NCI-H524 (cell line): Measurements from ENCODE around the gene PSME3.

Experiments used
- DNase-seq, 2 experiments: peaks; one replicate each; lab custom pipeline; 2025; lab: John Stamatoyannopoulos, UW

The PSME3 gene, protein sequence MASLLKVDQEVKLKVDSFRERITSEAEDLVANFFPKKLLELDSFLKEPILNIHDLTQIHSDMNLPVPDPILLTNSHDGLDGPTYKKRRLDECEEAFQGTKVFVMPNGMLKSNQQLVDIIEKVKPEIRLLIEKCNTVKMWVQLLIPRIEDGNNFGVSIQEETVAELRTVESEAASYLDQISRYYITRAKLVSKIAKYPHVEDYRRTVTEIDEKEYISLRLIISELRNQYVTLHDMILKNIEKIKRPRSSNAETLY

DNA sequence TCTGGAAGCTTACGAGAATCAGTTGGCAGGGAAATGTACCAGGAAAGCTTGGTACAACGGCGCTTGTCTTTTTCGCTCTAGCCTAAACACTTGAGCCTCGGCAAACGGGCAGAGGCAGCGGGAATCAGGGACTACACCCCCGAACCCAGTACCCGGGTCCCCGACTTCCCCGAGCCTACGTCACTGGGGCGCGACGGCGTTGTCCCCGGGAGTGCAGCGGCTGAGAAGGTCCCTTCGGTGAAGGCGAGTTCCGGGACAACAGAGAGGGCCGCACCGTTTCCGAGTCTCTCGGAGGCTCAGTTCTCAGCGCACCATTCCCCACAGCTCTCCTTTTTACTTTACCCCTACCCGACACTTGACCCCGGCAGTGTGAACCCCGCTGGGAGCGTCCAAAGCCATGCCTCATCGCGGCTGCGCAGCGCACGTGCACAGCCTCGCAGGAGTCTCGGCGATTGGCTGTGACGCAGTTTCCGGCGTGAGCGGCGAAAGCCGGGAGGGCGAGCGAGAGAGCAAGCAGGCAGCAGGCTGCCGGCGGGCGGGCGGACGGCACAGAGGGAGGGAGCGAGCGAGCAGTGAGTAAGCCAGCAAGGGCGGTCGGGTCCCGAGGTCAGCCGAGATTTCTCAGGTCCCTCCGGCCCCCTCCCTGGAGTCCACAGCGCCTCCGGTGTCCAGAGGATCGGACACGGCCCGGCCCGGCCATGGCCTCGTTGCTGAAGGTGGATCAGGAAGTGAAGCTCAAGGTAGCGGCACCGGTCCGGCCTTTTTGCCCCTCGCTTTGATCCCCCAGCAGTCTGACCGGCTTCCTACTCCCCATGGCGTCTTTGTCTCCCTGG is at the start of gene PSME3:
TSS of gene PSME3 (plus strand) at position 464 of the 833 bp plus-strand sequence. CDS start at position 699, 235 bp downstream.
- peak; percentile 78 to 85 for DNase-seq

GRCh38 chr17:42783791-42784138 is 49.4 kb upstream of the PSME3 start:
- DNase-seq = no peak

- no peak for DNase-seq
Measured at GRCh38 chr17:42784409-42784808, 48.8 kb upstream of the PSME3 start.

GRCh38 chr17:42784811-42785592 is 48.2 kb upstream of the PSME3 start:
- DNase-seq = no peak

GRCh38 chr17:42787266-42787665 is 45.9 kb upstream of the PSME3 start:
- no peak for DNase-seq

DNA sequence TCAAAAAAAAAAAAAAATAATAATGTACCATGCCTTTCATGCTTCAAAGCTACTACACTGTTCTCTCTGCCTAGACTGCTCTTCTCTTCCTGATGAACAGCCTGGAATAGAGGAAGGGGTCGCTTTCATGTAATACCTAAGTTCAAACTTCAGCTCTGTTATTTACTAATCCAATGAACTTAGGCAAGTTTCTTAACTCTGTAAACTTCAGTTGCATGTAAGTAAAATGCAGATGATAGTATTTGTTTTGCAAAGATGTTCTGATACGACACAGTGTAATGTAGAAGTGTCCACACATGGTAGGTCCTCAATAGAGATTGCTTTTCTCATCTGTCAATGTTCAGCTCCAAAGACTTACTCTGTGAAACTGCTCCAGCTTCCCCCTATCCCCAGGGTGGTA is 41.2 kb upstream of the PSME3 start:
- no peak for DNase-seq

DNA sequence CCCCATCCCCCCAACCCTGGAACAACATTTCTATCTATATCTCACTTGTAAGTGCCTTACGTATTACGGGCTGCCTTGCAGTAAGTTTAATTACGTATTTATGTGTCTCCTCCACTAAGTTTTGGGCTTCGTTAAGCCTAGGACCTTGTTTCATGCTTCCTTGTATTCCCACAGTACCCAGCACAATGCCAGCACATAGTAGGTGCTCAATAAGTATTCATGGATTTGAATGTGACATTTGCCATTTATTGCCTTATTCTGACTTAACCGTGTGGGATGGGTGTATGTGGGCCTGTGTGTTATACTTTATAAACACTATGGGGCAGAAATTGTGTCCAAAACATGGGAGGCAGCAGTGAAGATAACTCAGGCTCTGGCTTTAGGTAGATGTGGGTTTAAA is 40.7 kb upstream of the PSME3 start:
- DNase-seq = no peak

DNA sequence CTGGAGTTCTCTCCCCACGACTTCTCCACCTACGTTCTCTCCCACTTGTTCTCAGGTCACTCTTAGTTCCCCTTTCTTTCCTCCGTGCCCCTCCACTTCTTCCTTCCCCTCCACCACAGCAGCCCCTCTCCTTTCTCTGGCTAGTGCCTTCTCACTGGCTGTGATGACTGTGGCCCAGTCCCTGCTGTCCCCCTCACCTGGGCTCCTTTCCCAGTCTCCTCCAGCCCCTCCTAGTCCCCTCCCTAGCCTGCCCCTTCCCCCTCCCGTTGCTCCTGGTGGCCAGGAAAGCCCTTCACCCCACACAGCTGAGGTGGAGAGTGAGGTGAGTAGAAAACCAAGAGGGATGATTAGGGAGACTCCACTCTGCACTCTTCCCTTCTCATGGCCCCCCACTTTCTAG is 38.1 kb upstream of the PSME3 start:
- no peak for DNase-seq

GRCh38 chr17:42795465-42795864 is 37.7 kb upstream of the PSME3 start:
- no peak for DNase-seq

DNA sequence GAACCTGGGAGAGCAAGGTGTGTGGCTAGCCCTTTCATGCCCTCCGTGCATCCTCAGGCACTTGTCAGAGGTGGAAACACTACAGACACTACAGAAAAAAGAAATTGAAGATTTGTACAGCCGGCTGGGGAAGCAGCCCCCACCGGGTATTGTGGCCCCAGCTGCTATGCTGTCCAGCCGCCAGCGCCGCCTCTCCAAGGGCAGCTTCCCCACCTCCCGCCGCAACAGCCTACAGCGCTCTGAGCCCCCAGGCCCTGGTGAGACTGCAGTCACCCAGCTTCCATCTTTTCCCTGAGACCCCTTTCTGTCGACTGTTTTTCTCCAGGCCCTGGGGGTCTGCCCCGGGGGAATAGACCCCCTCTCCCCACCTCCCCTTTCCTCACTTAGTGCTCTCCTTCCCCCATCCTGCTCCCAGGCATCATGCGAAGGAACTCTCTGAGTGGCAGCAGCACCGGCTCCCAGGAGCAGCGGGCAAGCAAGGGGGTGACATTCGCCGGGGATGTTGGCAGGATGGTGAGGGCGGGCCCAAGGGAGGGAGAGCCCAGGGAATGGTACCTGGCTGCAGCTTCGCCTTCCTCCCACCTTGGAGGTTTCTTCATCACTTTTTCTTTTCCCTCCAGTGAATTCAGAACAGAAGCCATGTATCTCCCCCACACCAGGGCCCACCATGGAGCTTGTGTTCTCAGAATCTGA is 37.0 kb upstream of the PSME3 start:
- DNase-seq = no peak

- DNase-seq = no peak
Measured at GRCh38 chr17:42797067-42798007, 35.9 kb upstream of the PSME3 start.

- DNase-seq = no peak
Measured at GRCh38 chr17:42798011-42798382, 35.2 kb upstream of the PSME3 start.

DNA sequence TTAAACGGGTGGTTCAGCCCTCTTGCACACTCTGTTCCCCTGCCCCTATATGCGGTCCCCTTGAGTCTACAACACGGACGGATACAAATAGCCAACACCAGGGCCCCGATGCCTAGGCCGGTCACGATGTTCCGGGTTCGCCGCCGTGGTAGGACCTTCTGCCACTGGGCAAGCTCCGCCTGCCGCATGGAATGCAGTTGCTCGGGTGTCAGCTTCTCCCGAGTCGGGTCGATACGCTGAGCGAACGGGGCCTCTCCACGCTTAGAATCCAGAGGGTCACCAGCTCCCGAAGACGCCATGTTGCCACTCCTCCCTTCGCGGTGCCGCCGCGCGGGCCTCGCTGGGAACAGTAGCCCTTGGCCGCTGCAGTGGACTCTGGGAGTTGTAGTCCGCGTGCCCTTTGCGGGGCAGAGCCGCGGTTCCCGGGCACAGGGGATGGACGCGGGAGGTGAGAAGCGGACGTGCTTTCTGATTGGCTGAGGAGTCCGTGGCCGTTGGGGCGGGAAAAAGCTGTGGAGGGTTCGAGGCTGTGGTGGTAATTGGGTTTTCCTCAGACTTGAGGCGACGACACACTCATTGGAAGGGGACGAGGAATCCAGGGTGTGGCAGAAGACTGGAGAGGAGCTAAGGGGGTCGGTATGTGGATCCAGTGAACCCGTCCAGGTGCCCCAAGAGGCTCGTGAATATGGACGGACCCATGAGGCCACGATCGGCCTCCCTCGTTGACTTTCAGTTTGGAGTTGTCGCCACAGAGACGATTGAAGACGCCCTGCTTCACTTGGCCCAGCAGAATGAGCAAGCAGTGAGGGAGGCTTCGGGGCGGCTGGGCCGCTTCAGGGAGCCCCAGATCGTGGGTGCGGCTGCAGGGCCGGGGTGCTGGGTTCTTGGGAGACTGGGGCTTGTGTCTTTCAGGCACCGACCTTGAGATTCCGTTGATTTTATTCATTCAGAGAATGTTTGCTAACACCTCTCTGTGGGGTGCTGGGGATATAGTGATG is 34.5 kb upstream of the PSME3 start, which contains the start of the genes CNTD1 and COA3:
TSS of gene CNTD1 (plus strand) at position 479 of the 998 bp plus-strand sequence. CDS start at position 686, 207 bp downstream.
TSS of gene COA3 (minus strand) at position 322 of the 998 bp plus-strand sequence. CDS start at position 299, 23 bp downstream.
- peak; percentile 78 to 87 for DNase-seq

GRCh38 chr17:42803074-42803883 is 29.9 kb upstream of the PSME3 start:
- DNase-seq = no peak

DNA sequence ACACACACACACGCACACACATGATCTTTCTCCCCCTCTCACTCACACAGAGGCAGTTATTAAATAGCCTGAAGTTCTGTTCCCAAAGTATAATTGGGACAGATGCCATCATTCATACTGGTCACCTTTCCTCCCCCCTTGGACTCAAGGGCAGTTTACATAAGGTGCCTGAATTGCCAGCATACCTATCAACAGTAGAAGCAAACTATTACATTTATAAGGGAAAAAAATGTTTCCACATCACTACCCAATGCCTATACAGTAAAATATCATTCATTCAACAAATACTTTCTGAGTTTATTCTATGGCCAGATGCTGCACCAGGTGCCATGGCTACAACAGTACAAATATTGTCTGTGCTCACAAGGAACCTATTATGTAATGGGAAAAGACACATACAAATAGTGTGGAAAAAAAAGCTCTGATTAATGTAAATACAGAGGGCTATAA is 28.3 kb upstream of the PSME3 start:
- DNase-seq = no peak

- DNase-seq = no peak
Measured at GRCh38 chr17:42806249-42806648, 26.9 kb upstream of the PSME3 start.

GRCh38 chr17:42809250-42809649 is 23.9 kb upstream of the PSME3 start:
- DNase-seq = no peak

DNA sequence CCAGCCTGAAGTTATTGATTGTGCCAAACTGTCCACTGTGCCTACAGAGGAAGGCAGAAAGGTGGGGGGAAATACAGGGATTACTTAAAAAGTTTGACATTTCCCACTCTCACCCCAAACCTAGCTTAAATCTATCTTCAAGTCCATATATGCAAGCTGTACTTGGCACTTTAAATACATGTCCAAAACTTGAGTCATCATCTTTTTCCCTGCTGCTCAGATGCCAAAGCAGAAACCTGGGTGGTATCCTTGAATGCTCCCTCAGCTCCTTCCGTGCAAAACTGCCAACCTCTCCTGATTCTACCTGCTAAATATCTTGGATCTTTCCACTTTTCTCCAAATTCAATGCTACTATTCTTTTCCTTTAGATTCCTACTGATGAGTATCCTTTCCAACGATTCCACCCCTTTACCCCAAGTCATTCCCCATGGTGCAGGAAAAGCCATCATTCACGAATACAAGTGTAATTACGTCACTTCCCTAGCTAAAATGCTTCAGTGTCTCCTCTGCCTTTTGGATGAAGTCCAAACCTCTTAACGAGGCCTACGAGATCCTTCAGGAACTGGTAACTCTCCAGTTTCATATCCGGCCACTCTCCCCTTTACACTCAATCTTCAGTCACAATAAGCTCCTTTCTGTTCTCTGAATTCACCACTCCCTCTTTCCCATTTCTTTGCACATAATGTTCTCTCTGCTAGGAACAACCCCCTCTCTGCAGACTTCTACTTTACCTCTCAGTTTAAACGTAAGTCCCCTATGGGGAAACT is 18.4 kb upstream of the PSME3 start:
- DNase-seq = no peak
